ENCODE measurements around the gene POLR2J2.
"Not testable (repeated sequence)": the region's sequence is repeated elsewhere in the genome, so short reads cannot be mapped to it uniquely, and the experiment has no call there.

POLR2J2 gene

DNA sequence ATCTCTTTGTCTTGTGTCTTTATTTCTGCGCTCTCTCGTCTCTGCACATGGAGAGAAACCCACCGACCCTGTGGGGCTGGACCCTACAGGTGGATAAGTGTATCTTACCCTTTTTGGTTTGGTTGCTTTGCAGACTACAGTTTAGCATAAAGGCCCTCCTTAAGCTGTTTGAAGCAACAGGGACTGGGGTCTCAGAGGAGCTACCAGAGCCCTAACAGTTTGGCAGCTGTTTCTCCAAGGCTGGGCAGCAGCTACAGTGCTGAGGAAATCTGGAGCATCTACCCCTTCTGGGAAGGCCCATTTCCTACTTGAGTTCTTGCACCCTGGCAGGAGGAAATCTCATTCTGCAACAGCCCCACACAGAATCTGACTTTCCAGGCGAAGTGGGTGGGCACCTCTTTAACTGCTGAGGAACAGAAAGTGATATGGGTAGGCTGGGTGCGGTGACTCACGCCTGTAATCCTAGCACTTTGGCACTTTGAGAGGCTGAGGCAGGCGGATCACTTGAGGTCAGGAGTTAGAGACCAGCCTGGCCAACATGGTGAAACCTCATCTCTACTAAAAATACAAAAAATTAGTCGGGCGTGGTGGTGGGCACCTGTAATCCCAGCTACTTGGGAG, 2.1 kb upstream of the POLR2J2 start:
- in situ Hi-C loops (cut with HindIII; ENCODE audit: low sequenced_read_pairs), result not testable (repeated sequence)

DNA sequence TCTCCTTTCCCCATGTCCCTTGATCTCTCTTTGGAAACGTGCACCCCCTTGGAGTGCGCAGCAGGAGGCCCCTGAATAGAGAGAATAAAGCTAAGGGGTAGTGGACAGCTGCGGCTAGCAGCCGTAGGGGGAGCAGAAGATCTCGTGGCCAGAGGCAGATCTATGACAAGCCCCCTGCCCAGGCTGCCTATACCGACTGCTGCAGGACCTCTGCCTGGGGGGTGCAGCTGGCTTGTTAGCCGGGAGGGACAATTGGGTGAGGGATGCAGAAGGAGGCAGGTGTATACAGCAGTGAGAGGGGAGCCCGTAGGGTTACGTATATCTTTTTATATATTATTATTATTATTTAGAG, 469 bp upstream of the POLR2J2 start:
- in situ Hi-C loops (cut with HindIII; ENCODE audit: low sequenced_read_pairs), result not testable (repeated sequence)

DNA sequence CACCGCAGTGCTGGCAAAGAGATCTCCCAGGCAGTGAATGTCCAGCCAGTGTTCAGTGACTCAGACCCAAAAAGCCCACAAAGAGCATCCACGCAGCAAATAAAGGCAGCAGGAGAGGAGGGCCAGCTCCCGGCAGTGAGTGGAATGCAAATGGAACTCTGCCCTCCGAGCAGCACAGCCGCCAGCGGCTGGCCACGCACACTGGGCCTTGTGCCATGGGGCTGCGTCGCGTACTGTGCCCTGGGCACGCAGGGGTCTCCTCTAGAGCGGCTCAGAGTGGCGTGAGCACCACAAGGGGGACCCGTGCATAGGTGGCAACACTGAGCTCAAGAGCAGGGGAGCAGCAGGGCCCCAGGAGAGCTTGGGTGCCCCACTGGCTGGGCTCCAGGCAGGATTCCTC, 3.9 kb downstream of the POLR2J2 start:
- in situ Hi-C loops (cut with HindIII; ENCODE audit: low sequenced_read_pairs), result not testable (repeated sequence)

DNA sequence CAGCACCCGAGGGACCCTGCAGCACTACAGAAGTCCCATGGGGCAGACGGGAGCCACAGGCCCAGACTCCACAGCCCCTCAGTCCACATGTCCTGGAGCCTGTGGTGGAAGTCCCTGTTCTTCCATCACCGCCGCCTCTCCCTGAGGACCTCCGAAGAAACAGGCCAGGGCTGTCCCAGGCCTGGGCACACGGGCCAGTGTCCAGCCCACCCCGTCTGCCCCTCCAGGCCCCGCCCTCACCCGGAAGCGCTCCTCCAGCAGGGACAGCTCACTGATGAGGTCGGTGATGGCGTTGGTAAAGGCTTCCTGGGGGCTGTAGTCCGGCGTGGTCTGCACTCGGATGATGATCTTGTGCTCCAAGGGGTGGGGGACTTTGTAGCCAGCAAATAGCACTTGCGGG, 4.6 kb downstream of the POLR2J2 start:
- in situ Hi-C loops (cut with HindIII; ENCODE audit: low sequenced_read_pairs), result not testable (repeated sequence)

DNA sequence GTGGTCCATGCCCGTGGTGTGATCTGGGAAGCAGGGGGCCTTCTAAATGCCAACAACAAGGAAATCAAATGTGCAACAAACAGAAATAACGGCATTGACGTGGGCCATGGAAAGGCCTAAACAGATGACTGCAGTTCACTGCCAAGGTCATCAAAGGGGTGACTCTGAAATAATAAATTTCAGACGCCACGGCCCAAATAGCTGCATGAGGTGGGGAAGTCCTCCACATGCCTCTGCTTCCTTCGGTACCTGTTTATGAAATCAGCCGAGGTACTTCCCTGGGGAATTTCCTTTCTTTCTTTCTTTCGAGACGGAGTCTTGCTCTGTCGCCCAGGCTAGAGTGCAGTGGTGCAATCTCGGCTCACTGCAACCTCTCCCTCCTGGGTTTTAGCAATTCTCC, 6.7 kb downstream of the POLR2J2 start:
- in situ Hi-C loops (cut with HindIII; ENCODE audit: low sequenced_read_pairs), result not testable (repeated sequence)

DNA sequence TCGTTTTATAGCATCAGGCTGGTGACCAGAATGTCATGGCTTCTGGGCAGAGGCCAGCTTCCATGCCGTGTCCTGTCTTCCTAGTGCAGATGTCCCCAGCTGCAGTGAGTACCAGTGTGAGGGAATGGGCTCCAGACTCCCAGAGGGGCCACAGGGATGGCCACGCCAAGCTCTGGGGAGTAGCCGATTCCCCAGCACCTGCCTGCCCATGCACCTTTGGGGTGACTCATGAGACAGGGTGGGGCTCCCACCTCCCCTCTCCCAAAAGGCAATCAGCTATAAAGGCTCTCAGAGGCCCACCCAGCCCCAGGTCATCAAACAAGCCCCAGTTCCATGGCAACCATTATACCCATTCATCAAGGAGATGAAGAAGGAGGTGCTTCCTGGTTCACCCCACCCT, 21.5 kb downstream of the POLR2J2 start, which contains the start of gene SPDYE2B:
Gene SPDYE2B (plus strand): TSS at position 396 of the 400 bp plus-strand sequence. CDS start 2,030 bp downstream, outside the sequence.
- in situ Hi-C loops (cut with HindIII; ENCODE audit: low sequenced_read_pairs), result not testable (repeated sequence)

DNA sequence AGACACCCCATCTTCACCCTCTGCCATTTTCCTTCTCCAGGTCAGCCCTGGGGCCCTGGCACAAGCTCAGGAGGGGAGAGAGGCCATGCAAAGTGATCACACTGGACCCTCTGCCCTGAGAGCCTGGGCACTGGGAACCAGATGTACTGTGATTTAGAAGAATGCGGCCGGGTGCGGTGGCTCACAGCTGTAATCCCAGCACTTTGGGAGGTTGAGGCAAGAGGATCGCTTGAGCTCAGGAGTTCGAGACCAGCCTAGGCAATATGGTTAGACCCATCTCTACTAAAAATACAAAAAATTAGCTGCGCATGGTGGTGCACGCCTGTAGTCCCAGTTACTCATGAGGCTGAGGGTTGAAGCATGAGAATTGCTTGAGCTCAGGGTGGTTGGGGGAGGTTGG, 23.6 kb downstream of the POLR2J2 start:
- in situ Hi-C loops (cut with HindIII; ENCODE audit: low sequenced_read_pairs), result not testable (repeated sequence)

DNA sequence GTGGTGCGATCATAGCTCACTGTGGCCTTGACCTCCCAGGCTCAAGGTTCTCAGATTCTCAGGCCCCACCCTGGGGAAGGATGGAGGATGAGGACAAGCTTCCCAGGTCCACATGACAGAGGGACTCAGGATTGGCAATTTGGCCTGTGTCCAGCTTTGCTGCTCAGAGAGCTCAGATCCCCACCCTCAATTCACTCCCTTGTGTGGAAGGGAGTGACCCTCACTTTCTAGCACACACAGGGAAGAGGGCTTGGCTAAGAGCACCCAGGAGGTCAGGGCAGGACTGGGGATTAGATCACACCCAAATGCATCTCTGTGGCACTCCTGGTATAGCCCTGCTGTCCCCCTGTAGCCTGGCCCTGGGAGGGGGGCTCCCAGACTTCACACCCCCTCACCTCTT, 28.1 kb downstream of the POLR2J2 start:
- in situ Hi-C loops (cut with HindIII; ENCODE audit: low sequenced_read_pairs), result not testable (repeated sequence)

DNA sequence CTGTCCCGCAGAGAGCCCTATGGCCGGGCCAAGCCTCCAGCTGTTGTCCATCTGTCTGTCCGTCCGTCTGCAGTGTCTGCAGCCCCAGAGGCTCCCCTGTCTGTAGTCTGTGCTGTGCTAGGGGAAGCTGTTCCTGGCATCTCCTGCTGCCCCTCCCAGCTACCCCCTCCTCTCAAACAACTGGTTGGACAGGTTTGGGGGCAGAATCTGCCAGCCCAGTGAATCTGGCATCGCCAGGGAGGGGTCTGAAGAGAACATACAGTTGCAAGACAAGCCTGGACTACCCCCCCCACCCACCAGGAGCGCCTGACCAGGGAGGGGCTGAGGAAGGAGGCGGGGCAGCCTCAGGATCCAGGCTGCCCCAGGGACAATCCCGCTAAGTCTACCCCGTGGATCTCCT, 28.8 kb downstream of the POLR2J2 start, which contains the start of gene UPK3BL1:
Gene UPK3BL1 (minus strand): TSS at position 101 of the 400 bp plus-strand sequence. CDS start 50 bp downstream, at position 51.
- in situ Hi-C loops (cut with HindIII; ENCODE audit: low sequenced_read_pairs), result not testable (repeated sequence)

DNA sequence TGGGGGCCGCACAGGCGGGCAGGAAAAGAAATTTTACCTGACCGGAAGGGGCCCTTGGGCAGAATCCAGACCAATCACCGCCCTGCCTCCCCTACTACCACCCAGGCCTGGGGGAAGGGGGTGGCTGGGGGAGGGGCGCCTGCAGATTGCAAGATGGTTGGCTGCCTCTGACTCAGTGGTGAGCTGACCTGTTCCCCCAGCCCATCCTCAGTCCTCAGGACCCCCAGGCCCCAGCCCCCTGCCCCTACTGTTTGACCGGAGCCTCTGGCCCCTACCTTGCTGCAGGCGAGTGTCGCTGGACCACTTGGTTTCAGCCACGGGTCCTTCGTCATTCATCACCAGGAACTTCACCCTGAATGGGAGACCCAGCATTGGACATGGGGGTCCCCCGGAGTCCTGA, 32.6 kb downstream of the POLR2J2 start:
- in situ Hi-C loops (cut with HindIII; ENCODE audit: low sequenced_read_pairs), result not testable (repeated sequence)

DNA sequence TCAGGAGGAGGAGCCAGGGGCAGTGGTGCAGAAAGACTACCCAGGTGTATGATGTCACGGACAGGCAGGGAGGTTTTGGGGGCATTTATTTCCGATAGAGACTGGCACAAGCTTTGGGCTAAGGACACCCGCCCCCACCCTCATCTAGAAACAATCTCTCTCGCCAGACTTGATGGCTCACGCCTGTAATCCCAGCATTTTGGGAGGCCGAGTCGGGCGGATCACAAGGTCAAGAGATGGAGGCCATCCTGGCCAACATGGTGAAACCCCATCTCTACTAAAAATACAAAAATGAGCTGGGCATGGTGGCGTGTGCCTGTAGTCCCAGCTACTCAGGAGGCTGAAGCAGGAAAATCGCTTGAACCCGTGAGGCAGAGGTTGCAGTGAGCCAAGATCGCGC, 34.5 kb downstream of the POLR2J2 start:
- in situ Hi-C loops (cut with HindIII; ENCODE audit: low sequenced_read_pairs), result not testable (repeated sequence)

DNA sequence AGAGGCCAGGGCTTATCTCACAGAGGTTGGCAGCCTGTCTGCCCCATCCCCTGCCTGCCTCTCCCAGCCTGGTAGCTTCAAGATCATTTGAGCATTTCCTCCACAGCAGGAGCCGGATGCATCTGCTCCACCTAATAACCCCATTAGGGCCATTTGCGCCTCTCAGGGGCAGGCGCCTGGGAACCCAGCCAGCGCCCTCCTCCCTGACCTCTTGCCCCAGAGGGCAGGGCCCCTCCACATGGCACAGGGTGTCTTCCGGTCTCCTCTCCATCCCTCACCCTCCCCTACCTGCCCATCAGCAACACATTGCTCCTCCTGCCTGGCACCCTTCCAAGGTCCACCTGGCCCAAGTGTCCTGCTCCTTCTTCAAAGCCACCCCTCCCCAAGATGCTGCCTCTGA, 36.1 kb downstream of the POLR2J2 start:
- in situ Hi-C loops (cut with HindIII; ENCODE audit: low sequenced_read_pairs), result not testable (repeated sequence)

DNA sequence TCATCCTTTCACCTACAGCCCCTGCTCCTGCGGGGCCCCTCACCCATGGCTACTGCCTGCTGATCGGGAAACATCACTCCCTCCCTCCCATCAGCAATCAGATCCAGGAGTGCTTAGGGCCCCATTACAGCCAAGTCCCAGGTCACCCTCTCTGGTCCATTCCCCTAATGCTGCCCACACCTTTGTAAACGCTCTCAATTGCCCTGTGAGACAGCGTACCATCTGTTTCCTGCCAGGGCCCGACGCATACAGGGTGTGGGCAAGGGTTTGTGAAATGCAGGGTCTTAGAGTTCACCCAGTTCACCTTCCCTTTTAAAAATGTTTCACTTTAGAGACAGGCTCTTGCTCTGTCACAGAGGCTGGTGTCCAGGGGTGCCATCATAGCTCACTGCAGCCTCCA, 37.2 kb downstream of the POLR2J2 start:
- in situ Hi-C loops (cut with HindIII; ENCODE audit: low sequenced_read_pairs), result not testable (repeated sequence)

DNA sequence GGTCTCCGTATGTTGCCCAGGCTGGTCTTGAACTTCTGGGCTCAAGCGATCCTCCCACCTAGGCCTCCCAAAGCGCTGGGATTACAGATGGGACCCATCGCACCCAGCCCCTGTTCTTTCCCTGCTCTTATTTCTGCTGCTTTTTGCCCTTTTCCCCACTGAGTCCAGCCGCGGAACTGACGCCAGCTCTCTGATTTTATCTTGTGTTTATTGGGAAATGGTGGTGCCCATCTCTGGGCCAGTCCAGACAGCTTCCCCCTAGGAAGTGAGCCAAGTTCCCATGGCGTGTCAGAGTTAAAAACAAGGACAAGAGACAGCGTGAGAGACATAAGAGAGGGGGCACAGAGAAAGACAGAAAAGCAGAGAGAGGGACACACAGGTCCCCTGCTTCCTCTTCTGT, 40.8 kb downstream of the POLR2J2 start:
- in situ Hi-C loops (cut with HindIII; ENCODE audit: low sequenced_read_pairs), result not testable (repeated sequence)

DNA sequence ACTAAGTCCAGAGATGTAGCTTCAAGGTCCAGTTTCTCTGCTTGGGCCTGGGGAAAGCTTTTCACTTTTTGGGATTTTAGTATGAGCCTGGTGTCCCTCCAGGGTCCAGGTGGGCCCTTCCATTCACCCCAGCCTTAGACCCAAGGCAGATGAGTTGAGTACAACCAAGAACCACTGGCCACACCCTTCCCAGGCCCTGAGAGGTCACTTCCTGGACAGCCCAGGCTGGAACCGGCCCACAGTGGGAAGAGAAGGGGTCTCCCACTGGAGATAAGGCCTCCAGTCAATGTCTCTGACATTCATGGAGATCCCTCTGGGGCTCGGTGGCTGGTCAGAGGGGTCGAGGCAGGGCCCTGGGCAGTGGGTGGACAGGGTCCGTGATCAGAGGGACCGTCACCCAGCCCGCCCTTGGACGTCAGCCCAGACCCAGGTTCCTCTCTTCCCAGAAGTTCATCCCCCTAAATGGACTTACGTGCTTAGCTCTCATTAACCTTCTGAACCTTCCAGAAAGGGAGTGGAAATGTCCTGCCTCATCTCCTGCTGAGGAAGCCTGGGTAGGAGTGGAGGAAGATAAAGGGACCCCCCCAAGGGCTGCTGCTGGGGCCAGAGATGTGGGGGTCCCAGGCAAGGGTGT, 44.1 kb downstream of the POLR2J2 start:
- in situ Hi-C loops (cut with HindIII; ENCODE audit: low sequenced_read_pairs), result not testable (repeated sequence)

DNA sequence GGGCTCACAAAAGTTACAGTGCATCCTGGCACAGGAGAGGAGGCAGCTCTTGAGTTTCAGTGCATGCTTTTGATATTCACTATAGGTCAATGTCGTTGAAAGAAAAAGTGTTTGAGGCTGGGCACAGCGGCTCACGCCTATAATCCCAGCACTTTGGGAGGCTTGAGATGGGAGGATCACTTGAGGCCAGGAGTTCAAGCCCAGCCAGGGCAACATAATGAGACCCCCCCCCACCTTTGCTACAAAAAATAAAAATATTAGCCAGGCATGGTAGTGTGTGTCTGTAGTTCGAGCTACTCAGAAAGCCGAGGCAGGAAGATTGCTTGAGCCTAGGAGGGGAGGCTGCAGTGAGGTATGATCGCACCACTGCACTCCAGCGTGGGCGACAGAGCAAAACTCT, 53.3 kb downstream of the POLR2J2 start:
- in situ Hi-C loops (cut with HindIII; ENCODE audit: low sequenced_read_pairs), result not testable (repeated sequence)

DNA sequence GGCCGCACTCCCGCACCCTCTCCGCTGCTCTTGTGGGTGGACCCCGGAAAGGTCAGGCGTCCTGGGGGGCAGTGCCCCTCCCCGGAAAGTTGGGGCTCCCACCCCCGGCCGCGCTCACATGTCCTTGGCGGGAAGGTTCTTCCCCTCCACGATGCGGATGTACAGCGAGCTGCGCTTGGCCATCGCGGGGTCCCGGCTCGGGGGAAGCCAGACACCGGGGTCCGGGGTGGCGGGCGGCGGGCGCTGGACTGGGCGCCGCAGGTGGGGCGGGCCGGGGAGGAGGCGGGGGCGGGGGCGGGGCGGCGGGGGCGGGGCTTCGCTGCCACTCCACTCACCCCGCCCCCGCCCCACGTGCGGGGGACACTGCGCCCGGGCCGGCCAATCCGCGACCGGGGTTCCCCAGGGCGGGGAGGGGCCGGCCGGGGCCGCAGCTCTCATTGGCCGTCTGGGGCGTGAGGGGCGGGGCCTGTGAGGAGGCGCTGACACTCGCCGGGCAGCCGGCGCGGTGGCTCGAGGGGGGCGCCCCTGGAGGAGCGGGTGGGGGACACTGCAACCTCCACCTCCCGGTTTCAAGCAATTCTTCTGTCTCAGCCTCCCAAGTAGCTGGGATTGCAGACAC, 54.8 kb downstream of the POLR2J2 start, which contains the start of gene RASA4:
Gene RASA4 (minus strand): TSS at position 250 of the 619 bp plus-strand sequence. CDS start 67 bp downstream, at position 183.
- in situ Hi-C loops (cut with HindIII; ENCODE audit: low sequenced_read_pairs), result not testable (repeated sequence)
